ENCODE measurements around the gene MRM3.
"Not testable (repeated sequence)": the region's sequence is repeated elsewhere in the genome, so short reads cannot be mapped to it uniquely, and the experiment has no call there.

Gene MRM3

DNA sequence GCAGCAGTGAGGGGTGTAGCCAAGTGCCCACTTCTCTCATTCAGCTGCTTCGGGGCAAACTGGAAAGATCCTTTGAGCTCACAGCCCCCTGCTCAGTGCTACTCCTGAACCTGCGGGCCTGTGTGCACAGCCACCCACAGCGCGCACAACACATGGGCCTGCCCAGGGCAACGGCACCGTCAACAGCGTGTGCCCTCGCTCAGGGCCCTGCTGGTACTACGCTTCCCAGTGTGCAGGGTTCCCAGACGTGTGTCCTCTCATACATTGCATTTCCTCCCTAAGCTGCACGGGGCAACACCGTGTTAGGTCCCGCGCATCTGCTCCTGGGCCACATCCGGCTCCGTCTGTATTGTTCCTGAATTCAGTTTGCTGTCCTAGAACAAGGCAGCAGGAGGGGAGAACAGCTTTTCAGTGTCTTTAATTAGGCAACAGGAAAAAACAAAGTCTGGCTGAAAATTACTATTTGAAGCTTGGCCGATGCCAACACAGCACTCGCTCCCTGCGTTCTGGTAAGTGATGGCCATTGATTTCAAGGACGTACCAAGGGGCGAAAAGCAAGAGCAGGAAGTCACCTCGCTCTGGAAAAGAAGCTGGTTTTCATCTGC, 15.2 kb downstream of the MRM3 start:
- no peak for DNase-seq

DNA sequence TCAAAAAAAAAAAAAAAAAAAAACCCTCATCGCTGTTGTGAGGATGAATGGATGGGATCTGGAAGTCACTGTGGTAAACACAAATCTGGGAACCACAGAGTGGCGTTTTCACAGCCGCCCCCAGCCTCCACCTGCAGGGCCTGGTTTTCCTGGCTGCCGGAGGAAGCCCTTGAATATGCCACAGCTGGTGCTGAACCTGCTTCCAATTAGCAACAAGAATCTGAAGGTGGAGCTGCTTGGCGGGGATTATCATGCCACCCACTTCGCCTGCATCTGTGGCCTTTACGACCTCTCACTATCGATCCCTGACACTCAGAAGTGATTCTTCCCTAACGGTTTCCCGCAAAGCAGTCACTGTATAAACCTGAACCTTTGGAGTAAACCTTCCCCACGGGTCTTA, 16.1 kb downstream of the MRM3 start:
- peak; percentile 77 for DNase-seq

DNA sequence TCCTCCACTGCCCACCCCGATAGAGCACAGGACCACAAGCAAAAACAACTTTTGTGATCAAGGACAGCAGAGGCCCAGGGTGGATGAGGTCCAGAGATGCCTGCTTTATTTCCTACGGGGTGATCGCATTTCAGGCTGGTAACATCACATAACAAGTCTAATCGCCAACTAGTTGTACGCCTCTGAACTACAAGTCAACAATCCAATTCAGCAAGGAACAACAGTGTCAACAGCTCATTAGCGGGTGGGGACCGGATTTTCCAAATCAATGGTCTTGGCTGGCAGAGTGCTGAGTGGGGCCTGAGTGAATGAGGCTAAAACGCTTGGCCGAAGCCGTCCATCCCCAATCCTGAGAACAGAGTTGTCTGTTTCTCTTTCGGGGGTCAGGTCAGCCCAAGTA, 17.1 kb downstream of the MRM3 start:
- no peak for DNase-seq

DNA sequence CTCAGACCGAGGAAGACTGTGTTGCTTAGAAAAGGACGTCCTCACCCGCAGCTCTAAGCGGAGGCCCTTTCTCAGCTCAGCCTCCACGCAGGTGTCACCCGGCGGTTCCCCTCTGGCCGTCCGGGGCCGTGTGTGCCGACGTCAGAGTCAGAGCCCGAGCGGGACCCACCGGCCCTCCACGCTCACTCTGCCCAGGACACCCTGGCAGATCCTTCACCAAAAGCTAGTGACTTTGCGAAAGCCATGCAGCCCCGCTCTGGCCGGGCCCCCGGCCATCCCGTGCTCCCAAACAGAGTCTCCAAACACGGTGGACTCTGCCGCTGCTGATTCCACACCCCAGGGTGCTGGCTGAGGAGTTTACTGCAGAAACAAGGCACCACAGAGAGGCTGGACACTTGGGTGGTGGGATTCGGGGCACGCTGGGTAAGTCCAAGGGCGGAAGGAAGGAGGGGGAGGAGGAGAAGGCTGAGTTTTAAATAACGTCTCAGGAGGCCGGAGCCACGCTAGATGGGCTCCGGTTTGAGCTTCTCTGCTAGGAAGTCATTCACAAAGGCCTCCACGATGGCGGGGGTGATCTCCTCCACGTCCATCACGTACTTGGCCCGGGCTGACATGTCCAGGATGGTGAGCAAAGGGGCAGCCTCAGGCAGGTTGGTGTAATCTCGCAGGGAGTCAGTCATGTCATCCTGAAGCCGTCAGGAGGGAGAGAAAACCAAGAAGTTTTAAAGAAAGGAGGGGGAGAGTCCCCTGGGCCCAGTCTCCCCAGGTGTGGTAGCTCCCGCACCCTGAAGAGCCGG, 18.5 kb downstream of the MRM3 start:
- no peak for DNase-seq

DNA sequence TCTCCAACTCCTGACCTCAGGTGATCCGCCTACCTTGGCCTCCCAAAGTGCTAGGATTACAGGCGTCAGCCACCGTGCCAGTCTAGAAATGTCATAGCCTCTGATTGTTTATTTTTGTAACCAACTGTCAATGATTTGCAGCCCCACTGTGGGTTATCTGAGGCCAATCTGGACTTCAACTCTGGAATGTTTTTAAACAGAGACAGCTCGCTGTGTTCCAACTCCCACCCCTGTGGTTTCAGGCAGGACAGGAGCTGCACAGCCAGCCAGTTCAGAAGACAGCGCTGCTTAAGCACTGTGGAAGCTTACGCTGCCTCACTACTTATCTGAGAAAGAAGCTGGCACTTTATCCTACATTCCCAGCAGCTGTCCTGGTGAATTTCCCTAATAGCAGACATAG, 19.5 kb downstream of the MRM3 start:
- no peak for DNase-seq

DNA sequence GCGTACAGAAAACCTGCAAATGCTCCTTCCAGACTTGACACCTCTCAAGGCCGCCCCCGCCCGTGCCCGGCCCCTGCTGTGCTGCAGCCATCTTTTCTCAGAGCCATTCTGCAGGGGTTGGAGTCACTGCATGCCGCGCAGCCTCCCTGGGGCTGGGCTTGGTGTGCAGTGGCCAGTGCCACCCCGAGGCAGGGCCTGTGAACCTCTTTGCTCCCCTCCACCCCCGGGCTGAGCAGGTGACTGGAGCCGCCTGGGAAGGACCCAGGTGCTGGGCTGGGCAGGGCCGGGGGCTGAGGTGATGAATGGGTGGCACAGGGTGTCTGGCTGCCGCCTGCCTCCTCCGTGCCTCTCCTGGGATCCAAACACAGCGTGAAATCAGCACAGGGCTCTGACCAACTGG, 20.3 kb downstream of the MRM3 start:
- no peak for DNase-seq

DNA sequence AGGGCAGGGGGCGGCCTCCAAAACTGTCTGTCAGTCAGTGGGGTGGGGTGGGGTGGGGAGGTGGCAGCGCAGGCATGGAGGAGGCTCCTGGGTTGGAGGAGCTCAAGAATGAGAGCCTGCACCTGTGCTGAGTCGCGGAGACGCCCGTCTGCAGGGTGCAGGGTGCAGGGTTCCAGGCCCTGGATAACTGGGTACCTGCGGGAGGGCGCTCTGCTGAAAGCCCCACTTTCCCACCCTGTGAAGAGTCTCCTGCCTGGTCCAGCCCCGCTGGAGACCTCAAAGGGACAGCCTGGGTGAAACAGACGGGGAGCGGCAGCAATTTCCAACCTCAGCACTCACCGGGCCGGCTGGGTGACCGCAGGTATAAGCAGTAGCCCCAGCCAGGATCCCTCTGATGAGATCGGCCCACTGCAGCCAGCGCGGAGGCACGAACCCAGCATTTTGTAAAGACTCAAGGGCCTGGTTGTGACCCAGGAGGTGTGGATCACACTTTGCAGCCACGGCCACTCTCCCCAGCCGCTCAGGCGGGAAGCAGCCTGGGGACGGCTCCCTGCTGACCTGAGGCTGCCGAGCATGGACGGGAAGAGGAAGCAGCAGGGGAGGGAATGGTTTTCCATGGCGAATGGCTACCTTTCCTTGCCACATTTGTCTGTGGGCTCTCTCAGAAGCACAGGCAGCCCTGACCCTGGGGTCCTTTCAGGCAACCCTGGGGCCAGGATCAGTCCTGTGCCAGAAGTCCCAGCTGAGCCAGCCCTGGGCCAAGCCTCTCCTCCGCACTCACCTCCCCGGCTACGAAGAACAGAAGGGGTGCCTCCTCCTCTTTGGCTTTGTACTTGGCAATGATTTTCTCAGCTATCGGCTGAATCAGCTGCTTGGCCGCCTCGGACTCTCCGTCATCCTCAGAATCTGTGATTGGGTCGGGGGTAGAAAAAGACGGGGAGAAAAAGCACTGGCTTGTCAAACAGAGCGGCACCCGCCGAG, 21.0 kb downstream of the MRM3 start:
- no peak for DNase-seq

DNA sequence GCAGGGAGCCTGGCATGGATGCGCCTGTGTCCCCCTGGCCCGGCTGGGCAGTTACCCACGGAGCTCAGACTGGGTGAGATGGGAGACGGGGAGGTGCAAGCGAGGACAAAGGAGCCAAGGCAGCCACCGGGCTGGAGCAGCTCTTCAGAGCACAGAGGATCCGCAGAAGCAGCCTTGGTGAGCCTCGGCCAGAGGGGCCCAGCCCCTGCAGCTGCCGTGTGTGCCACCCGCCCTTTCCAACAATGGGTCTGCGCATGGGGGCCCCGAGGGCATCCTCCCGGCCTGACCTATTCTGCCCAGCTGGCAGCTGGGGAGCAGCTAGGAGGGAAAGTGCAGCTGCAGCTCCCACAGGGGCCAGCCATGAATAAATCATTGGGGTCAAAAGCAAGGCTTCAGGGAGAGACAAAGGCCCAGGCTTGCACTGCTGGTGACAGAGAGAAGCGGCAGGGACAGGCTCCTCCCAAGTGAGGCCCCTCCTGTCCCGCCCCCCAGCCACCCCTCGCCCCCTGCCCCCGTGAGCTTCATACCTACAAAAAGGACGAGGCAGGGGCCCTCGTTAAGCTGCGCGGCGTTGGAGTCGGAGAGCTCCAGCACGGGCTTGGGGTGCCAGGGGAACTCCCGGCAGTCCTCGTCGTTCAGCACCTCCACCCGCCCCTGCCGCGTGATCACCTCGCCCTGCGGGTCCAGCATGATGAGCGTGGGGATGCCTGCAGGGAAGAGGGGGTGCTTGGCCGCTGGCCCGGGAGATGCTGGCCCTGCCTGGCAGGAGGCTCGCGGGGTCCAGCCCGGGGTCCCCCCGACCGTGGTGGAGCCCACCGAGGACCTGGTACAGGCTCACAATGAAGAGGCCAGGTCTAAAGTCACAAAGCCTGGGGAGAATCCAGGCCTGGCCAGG, 22.6 kb downstream of the MRM3 start:
- DNase-seq: no peak

DNA sequence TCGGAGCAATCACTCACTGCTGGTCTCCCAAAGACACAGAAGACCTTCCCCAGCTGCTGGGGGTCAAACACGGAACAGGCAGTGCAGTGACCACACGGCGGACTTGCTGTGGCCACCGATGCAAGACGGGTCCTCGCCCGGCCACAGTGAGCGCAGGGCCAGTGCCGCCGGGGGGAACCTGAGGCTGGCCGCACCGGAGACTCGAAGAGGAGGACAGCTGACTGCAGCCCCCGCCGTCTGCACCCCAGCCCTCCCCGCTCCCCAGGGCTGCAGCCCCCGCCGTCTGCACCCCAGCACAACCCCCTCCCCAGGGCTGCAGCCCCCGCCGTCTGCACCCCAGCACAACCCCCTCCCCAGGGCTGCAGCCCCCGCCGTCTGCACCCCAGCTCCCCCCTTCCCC, 23.7 kb downstream of the MRM3 start:
- not testable (repeated sequence) for DNase-seq

DNA sequence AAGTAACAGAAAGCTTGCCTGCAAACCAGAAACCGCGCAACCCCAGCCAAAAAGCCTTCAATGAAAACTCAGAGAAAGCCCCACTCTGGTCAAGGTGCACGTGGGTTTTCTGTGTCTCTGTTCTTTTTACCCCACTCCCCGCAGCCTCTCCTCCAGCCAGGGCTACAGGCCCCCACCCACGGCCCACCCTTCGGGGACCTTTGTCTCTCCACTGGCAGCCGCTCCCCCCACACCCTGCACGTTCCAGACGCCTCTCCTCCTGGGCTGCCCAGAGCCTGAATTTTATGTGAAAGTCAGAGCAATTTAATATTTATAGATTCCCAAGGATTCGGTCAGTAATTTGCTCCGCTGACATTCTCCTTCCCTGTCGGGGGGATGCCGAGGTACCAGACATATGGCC, 24.2 kb downstream of the MRM3 start:
- no peak for DNase-seq

DNA sequence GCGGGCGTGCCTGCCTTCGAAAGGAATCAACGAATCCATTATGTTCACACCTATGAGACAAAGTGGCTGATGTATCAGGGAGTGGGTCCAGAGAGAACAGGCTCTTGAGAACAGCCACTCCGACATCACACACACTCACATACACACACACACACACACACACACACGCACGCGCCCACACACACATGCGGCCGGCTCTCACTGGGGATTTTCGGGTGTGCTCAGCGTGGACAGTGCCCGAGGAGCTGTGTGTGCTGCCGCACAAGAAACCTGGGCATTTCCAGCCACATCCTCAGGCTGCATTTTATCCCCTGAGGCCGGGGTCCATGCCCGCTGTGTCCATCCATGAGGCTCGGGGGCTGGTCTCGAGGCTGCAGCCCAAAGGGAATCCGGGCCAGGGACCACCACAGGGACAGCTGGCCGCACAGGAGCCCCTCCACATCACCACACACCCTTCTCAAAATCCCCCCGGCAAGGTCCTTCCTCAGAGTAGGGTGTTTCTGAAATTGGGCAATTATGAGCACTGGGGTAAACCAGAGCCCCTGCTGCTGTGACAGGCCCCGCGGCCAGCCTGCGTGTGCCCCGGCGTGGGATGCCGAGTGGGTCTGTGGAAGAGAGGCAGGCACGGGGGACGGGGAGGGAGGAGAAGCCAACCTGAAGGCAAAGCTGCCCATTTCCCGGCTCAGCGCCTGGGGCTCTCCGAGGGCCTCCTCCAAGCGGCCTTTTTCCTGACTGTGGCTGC, 24.8 kb downstream of the MRM3 start:
- no peak for DNase-seq

DNA sequence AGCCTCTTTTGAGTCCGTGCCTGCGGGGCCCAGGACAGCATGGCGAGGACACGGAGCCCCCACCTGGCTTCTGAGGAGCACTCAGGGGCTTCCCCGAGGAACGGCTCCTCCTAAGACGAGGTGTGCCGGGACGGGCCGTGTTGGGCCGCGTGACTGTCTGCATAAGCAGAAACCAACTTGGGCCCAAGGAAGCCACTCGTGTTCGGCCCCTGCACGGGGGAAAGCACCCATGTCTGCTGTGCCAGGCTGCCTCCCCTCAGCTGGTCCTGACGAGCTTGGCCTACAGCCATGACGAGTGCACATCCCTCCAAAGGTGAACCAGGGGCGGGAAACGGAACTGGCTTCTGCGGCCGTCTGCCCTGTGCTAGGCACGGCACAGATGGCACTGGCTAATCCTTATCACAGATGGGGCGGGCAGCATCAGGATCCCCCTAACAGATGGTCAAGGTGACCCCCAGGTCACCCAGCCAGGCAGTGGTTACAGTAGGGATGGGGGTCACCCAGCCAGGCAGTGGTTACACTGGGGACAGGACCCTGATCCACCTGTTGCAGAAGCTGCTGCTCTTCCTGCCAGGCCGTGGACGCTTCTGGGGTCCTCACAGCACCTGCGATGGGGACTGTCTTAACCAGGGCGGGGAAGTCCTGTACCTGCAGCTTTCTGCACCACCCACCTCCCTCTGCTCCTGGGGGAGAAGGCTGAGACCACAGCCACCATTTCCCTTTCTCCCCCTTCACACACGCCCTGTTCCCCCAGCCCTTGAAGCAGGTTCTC, 25.6 kb downstream of the MRM3 start:
- DNase-seq: no peak

DNA sequence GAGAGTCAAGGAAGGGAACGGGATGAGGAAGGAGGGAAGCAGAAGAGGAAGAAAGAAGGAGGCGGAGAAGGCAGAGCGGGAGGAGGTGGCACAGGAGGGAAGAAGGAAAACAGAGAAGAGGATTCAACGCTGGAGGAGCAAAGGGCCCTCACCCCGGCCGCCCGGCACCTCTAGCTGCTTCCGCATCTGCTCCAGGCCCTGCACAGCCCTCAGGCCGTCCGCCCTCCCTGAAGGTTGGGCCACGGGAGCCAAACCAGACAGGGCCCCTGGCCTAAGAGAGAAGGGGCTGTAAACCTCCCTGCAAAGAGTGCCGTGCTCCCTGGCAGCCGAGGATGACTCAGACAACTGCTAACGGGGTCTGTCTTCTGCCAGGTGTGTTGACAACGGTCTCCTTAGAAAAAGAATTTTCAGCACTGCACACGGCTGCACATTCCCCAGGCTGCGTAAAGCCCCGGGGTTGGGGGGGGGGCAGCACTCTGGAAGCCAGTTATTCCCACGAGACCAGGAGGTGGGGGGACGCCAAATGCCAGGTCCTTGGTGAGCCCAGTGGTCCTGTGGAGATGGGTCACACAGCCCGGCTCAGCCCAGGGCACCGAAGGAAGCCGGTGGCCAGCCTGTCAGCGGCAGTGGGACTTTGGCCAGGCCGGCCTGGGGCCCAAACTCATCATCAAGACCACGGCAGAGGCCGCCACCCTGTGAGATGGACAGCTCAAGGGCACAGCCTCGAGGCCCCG, 29.1 kb downstream of the MRM3 start:
- no peak for DNase-seq

DNA sequence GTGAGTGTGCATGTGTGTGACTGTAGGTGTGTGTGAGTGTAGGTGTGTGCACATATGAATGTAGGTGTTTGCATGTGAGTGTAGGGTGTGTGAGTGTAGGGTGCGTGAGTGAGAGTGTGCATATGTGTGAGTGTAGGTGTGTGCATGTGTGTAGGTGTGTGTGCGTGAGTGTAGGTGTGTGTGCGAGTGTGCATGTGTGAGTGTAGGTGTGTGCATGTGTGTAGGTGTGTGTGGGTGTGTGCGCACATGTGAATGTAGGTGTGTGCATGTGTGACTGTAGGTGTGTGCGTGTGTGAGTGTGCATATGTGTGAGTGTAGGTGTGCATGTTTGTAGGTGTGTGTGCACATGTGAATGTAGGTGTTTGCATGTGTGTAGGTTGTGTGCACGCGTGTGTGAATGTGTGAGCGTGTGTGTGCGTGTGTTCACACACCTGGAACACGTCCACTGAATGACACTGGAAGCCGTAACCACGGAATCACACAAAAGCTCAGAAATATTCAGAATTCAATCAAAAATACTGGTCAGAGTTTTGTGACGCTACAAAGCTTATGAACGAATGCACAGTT, 30.6 kb downstream of the MRM3 start:
- DNase-seq: no peak

DNA sequence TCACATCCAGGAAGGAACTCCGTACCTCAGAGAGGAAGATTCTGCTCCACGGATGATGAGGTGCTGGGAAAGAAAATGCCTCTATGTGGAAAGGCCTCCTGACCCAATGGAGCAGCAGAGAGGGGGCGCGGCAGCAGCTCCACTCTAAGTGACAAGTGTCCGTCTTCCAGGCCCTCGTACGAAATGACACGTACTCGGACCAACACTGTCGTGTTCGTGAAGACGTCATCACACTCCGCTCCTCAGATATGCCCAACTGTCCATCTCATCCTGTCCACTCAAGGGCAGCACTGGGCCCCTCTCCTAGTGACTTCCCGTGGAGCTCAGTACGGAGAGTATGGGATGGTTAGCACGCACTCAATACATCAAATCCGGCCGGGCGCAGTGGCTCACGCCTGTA, 32.2 kb downstream of the MRM3 start:
- DNase-seq: no peak

DNA sequence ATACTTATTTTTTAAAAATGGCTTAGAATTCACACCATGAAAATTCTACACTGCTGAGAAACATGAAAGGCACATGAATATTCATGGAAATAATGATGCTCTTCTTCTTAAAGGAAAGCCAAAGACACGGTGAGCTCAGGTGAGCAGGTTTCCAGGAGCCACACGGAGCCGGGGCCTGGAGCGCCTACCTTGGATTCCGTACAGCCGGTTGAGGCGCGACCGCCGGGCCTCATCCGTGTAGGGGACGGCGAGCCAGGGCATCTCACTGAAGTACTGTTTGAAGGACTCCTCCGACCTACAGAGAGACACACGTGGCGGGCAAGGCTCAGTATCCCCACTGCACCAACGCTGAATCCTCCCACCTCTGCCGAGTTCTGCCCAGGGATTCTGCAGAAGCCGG, 37.1 kb downstream of the MRM3 start:
- no peak for DNase-seq

DNA sequence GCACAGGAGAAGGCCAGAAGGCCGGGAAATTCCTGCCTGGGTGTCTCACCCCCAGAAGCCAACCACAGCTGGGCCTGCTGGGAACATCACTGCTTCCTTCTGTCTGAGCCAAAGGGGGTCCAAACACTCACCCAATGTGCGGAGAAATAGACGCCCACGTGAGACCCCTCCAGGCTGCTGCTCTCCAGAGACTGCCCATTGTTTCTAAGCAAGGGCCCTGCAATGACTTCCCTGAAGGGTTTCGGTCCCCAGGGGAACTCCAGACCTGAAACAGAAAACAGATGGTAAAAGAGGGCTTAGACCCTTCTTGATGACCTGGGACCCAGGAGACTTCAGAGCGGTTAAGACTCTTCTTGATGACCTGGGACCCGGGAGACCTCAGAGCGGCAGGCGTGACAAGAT, 41.3 kb downstream of the MRM3 start:
- DNase-seq: peak; percentile 68

DNA sequence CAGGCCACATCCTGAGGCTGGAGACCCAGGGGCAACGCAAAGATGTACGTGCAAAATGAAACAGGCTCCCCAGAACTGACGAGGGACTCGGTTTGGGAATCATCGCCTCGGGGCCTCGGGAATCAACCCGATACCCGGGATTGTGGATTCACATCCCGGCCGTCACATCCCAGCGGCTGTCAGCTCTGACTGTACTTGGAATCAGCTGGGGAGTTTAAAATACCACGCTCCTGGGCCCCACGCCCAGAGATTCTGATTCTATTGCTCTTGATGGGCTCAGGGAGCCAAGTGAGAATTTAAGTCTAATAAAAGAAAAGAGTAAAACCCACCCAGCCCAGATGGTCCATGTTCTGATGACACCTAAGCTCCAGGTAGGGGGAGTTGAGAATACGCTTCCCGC, 42.2 kb downstream of the MRM3 start:
- DNase-seq: no peak

DNA sequence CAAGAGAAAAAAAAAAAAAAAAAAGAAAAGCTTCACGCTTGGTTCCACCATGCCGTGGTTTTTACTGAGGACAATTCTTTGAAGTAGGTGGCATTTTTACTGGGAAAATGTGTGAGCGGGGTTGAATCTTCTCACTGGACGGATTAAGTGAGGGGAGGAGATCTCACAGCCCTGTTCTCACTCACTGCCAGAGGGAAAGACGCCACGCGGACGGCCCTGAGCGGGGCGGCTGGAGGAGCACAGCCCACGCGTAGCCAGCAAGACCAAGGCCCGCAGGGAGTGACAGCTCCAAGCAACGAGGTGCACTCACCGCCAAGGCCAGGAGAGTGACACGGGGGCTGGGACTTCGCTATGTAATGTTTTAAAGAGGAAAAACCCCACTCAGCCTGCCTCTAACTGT, 43.1 kb downstream of the MRM3 start:
- no peak for DNase-seq

DNA sequence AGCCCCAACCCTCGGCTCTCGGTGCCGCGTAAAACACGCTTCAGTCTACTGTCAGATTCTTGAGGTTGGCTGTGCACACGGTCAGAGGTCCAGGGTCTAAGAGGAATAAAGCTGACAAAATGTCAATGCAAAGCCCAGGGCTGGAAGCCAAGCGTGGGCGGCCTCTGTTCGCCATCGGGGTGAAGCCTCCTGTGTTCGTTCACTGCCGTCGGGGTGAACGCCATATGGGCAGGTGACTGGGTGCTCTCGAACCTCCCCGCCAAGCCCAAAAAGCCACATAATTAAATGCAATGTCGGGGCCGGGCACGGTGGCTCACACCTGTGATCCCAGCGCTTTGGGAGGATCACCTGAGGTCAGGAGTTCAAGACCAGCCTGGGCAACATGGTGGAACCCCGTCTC, 44.6 kb downstream of the MRM3 start:
- DNase-seq: no peak
